Gastrocnemius medialis (tissue), 4 donors: ENCODE measurements around the gene EPHB2. TPM values are rescaled to one million over a fixed set of nuclear protein-coding genes. Genes with fewer than 3 reads are reported as not detected.

Experiments
- ATAC-seq, 2 donors: fragments of 150-250 bp; one replicate each; pipeline ENCODE4 v1.9.1; 2016
- DNase-seq, 2 donors: peaks; one replicate each; pipeline ENCODE4 v3.0.0-alpha.2; 2019
- H3K27ac ChIP-seq, 4 donors: fragments of 200-600 bp; sonication (generic); 1 replicate in 1 of 4; 2 replicates in 3 of 4; pipeline ENCODE4 v1.5.1; 2016 to 2018; ENCODE audit warnings: mild to moderate bottlenecking in 2 of 4, moderate library complexity in 1 of 4
- H3K27me3 ChIP-seq, 3 donors: fragments of 200-600 bp; sonication (generic) in 2 of 3; 1 replicate in 1 of 3; 2 replicates in 2 of 3; pipeline versions ENCODE4 v1.5.1 to v1.6.0; 2016 to 2019; ENCODE audit warnings: mild to moderate bottlenecking in 1 of 3, moderate library complexity in 1 of 3
- H3K36me3 ChIP-seq, 2 donors: fragments of 200-600 bp; sonication (generic) in 1 of 2; one replicate each; pipeline ENCODE4 v1.5.1; 2017 to 2018
- H3K4me1 ChIP-seq, 2 donors: fragments of 200-600 bp; sonication (generic) in 1 of 2; one replicate each; pipeline ENCODE4 v1.5.1; 2016 to 2017; ENCODE audit warnings: mild to moderate bottlenecking in 2 of 2
- H3K4me3 ChIP-seq, 4 donors: fragments of 200-600 bp; sonication (generic) in 3 of 4; 1 replicate in 1 of 4; 2 replicates in 3 of 4; pipeline ENCODE4 v1.5.1; 2016 to 2019; ENCODE audit warnings: mild to moderate bottlenecking in 2 of 4
- H3K9me3 ChIP-seq, 3 donors: fragments of 200-600 bp; sonication (generic) in 2 of 3; 1 replicate in 1 of 3; 2 replicates in 2 of 3; pipeline ENCODE4 v1.5.1; 2016 to 2019
- POLR2A ChIP-seq, 2 donors: fragments of 450-650 bp; IDR thresholded peaks; one replicate each; pipeline ENCODE4 v1.6.1; 2017; ENCODE audit warnings: antibody characterized with exemption in 2 of 2, mild to moderate bottlenecking in 2 of 2, moderate library complexity in 2 of 2
- in situ Hi-C, 4 donors: fragments of 200-750 bp; cut with MboI; loops; one replicate each; pipeline versions ENCODE4 v1.15.0 to v1.8.0; 2017; ENCODE audit warnings: low sequenced_read_pairs in 4 of 4
- intact Hi-C: fragments of 100-400 bp; cut with DNase I; formaldehyde crosslinking; loops from one replicate; pipeline ENCODE4 v1.15.1; 2023; ENCODE audit warnings: low total_unique reads
- total RNA-seq, 4 donors: library from RNA; depleted of rRNA; stranded (reverse); fragments of >200 nt; gene quantifications; one replicate each; pipeline versions ENCODE4 v1.1.0 to v1.2.3, GENCODE V29; 2016
- TF ChIP-seq, protein P1 (sequence below), 5 experiments: fragments of 450-650 bp in 3 of 5; fragments of 200-600 bp in 2 of 5; sonication (generic) in 2 of 5; IDR thresholded peaks in 4 of 5; conservative IDR thresholded peaks in 1 of 5; 1 replicate in 4 of 5; 2 replicates in 1 of 5; pipeline ENCODE4 v1.5.1; 2016 to 2019; ENCODE audit warnings: antibody characterized with exemption in 5 of 5, mild to moderate bottlenecking in 3 of 5, moderate library complexity in 3 of 5

The EPHB2 gene
- total RNA-seq, 4 donors from 2014 or later = 0.07 to 0.58 (median 0.24) TPM; not detected in 1

- peaks cover 31 to 51% (median 35%) of the 10 kb centered on the region in 3 donors for H3K27me3 ChIP-seq
- no peaks in the 10 kb centered on the region for H3K36me3 ChIP-seq
- H3K9me3 ChIP-seq = no peaks in the 10 kb centered on the region
- DNase-seq (no peak), ATAC-seq (no peak)
- TF ChIP-seq, protein P1, sequence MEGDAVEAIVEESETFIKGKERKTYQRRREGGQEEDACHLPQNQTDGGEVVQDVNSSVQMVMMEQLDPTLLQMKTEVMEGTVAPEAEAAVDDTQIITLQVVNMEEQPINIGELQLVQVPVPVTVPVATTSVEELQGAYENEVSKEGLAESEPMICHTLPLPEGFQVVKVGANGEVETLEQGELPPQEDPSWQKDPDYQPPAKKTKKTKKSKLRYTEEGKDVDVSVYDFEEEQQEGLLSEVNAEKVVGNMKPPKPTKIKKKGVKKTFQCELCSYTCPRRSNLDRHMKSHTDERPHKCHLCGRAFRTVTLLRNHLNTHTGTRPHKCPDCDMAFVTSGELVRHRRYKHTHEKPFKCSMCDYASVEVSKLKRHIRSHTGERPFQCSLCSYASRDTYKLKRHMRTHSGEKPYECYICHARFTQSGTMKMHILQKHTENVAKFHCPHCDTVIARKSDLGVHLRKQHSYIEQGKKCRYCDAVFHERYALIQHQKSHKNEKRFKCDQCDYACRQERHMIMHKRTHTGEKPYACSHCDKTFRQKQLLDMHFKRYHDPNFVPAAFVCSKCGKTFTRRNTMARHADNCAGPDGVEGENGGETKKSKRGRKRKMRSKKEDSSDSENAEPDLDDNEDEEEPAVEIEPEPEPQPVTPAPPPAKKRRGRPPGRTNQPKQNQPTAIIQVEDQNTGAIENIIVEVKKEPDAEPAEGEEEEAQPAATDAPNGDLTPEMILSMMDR (IDR thresholded peaks at IDR 0.05 in 4 of 5, conservative IDR thresholded peaks at IDR 0.05 in 1 of 5) = no peak
- TF ChIP-seq POLR2A (IDR thresholded peaks at IDR 0.05) = no peak
- in situ Hi-C loops = no loop called here
- H3K4me3 ChIP-seq = no peak overlapping the region
- H3K4me1 ChIP-seq = no peaks in the 10 kb centered on the region
- H3K27ac ChIP-seq = no peak overlapping the region
- intact Hi-C loops = no loop called here
Measured at GRCh38 chr1:22951796-22952195, 241.2 kb downstream of the EPHB2 start.

DNA sequence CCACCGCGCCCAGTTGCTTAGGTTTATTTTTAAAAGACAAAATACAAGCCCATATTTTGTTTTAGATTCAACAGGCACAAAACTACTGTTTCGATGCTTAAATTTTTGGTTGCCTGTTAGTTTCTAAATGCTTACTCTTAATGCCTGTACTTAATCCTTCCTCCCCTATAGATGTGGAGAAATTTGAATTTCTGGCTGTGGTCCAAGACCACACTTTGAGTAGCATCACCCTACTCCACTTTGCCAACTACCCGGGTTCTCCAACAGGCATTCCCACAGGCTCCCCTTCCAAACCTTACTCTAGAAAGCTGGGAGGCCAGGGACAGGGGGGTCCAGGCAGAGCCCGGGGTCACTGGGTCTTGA, 242.0 kb downstream of the EPHB2 start:
- TF ChIP-seq, protein P1 (IDR thresholded peaks at IDR 0.05 in 4 of 5, conservative IDR thresholded peaks at IDR 0.05 in 1 of 5) = no peak
- no peak for TF ChIP-seq POLR2A (IDR thresholded peaks at IDR 0.05)
- ATAC-seq (no peak), DNase-seq (no peak)
- intact Hi-C loops (no loop called here), in situ Hi-C loops (no loop called here)
- no peaks in the 10 kb centered on the region for H3K36me3 ChIP-seq
- H3K27ac ChIP-seq = no peak overlapping the region
- H3K9me3 ChIP-seq = no peaks in the 10 kb centered on the region
- no peak overlapping the region for H3K4me3 ChIP-seq
- peaks cover 31 to 51% (median 33%) of the 10 kb centered on the region in 3 donors for H3K27me3 ChIP-seq
- H3K4me1 ChIP-seq = no peaks in the 10 kb centered on the region

DNA sequence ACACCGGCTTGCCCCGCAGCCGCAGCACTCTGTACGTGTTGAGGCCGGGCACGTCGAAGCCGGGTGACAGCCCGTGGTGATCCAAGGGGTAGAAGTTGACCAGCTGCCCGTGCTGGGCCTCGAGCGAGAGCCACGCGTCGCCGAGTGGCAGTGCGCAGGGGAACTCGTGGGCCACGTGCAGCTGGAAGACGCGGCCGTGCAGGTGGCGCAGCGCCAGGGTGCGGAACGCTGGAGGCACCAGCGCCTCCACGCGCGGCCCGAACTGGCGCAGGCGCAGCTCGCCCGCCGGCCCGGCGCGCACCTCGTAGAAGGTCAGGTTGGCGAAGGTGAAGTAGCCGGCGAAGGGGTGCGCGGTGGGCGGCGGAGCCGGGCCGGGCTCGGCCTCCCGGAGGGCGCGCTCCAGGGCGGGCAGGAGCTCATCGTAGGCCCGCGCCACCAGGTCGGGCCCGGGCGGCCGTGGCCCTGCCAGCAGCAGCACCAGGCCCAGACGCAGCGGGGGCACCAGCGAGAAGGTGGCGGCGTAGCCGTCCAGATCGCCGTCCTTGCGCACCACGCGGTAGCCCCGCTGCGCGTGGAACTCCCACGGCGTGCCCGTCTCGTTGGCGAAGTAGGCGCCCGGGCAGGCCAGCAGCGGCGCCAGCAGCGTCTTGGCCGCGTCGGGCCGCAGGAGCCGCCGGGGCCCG, 242.6 kb downstream of the EPHB2 start:
- Histone ChIP-seq H3K27me3 (peaks cover 31 to 48% (median 31%) of the 10 kb centered on the region in 3 donors), H3K27ac (no peak overlapping the region), H3K4me3 (no peak overlapping the region), H3K9me3 (no peaks in the 10 kb centered on the region), H3K36me3 (no peaks in the 10 kb centered on the region), H3K4me1 (no peaks in the 10 kb centered on the region)
- TF ChIP-seq, protein P1 (IDR thresholded peaks at IDR 0.05 in 4 of 5, conservative IDR thresholded peaks at IDR 0.05 in 1 of 5) = no peak
- TF ChIP-seq POLR2A (IDR thresholded peaks at IDR 0.05) = no peak
- DNase-seq = no peak
- in situ Hi-C loops (no loop called here), intact Hi-C loops (no loop called here)
- no peak for ATAC-seq

DNA sequence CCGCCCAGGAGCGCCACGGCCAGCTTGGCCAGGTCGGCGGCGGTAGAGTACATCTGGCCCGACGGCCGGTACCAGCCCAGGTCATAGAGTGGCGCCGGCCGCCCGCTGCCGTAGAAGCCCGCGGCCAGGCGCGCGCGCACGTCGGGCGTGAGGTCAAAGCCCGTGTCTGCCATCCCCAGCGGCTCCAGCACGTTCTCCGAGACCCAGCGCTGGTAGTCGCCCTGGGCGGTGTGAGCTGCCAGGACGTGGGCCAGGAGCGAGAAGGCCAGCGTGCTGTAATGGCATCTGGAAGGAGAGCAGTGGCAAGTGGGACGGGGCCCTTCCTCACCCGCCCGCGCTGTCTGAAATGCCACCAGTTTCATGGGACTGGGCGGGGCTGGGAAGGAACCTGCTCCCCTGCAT, 243.1 kb downstream of the EPHB2 start:
- Histone ChIP-seq H3K4me3 (no peak overlapping the region), H3K27me3 (peaks cover 31 to 43% (median 31%) of the 10 kb centered on the region in 3 donors), H3K4me1 (no peaks in the 10 kb centered on the region), H3K36me3 (no peaks in the 10 kb centered on the region), H3K27ac (no peak overlapping the region), H3K9me3 (no peaks in the 10 kb centered on the region)
- intact Hi-C loops = no loop called here
- no peak for TF ChIP-seq POLR2A (IDR thresholded peaks at IDR 0.05)
- TF ChIP-seq, protein P1 (IDR thresholded peaks at IDR 0.05 in 4 of 5, conservative IDR thresholded peaks at IDR 0.05 in 1 of 5) = no peak
- DNase-seq = no peak
- no peak for ATAC-seq
- in situ Hi-C loops = no loop called here

DNA sequence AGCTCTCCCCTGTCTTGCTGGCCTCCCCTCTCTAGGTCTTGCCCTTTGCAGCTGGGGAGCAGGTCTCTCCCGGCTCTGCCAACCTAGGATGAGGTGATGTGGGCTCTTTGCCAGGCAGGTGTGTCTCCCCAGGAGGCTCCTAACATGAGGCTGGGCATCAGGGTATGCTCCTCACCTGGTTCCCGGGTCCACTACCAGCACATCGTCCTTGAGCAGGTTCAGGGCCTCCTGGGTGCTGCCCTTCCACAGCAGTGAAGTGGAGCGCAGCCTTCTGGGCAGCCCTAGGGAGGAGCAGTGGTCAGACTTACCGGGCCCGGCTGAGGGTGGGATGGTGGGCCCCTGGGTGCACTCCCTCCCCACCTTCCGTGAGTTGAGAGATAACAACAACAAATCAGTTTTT, 244.5 kb downstream of the EPHB2 start:
- intact Hi-C loops (no loop called here), in situ Hi-C loops (no loop called here)
- Histone ChIP-seq H3K4me3 (no peak overlapping the region), H3K27me3 (peaks cover 31 to 41% (median 31%) of the 10 kb centered on the region in 3 donors), H3K36me3 (no peaks in the 10 kb centered on the region), H3K9me3 (no peaks in the 10 kb centered on the region), H3K4me1 (no peaks in the 10 kb centered on the region), H3K27ac (no peak overlapping the region)
- ATAC-seq (no peak), DNase-seq (no peak)
- TF ChIP-seq, protein P1 (IDR thresholded peaks at IDR 0.05 in 4 of 5, conservative IDR thresholded peaks at IDR 0.05 in 1 of 5) = no peak
- TF ChIP-seq POLR2A (IDR thresholded peaks at IDR 0.05) = no peak
